KG1 (cell line): Measurements from ENCODE around the gene ZNF91.
"Not testable (repeated sequence)": the region's sequence is repeated elsewhere in the genome, so short reads cannot be mapped to it uniquely, and the experiment has no call there.

Experiments used
- DNase-seq: peaks from one replicate; lab custom pipeline; 2025; lab: John Stamatoyannopoulos, UW

ZNF91 gene

GRCh38 chr19:23395722-23396117 is 449 bp upstream of the ZNF91 start:
- not testable (repeated sequence) for DNase-seq

- no peak for DNase-seq
Observed at GRCh38 chr19:23394511-23394910, 760 bp downstream of the ZNF91 start.

- DNase-seq, result no peak
Observed at GRCh38 chr19:23393121-23393520, 2.1 kb downstream of the ZNF91 start.

GRCh38 chr19:23391236-23391635 is 4.0 kb downstream of the ZNF91 start:
- DNase-seq, result no peak

GRCh38 chr19:23385404-23385803 is 9.9 kb downstream of the ZNF91 start:
- no peak for DNase-seq

GRCh38 chr19:23384858-23385257 is 10.4 kb downstream of the ZNF91 start:
- DNase-seq, result no peak

GRCh38 chr19:23384166-23384565 is 11.1 kb downstream of the ZNF91 start:
- no peak for DNase-seq

- DNase-seq, result no peak
Observed at GRCh38 chr19:23382955-23383354, 12.3 kb downstream of the ZNF91 start.

- no peak for DNase-seq
Observed at GRCh38 chr19:23381114-23381513, 14.2 kb downstream of the ZNF91 start.

GRCh38 chr19:23379671-23380070 is 15.6 kb downstream of the ZNF91 start:
- not testable (repeated sequence) for DNase-seq

GRCh38 chr19:23378948-23379347 is 16.3 kb downstream of the ZNF91 start:
- no peak for DNase-seq

GRCh38 chr19:23377276-23377675 is 18.0 kb downstream of the ZNF91 start:
- no peak for DNase-seq

GRCh38 chr19:23366437-23366836 is 28.8 kb downstream of the ZNF91 start:
- no peak for DNase-seq

GRCh38 chr19:23366031-23366430 is 29.2 kb downstream of the ZNF91 start:
- not testable (repeated sequence) for DNase-seq

- DNase-seq, result no peak
Observed at GRCh38 chr19:23365222-23365621, 30.0 kb downstream of the ZNF91 start.

- DNase-seq, result not testable (repeated sequence)
Observed at GRCh38 chr19:23361843-23362242, 33.4 kb downstream of the ZNF91 start.

- DNase-seq, result no peak
Observed at GRCh38 chr19:23351806-23352205, 43.5 kb downstream of the ZNF91 start.

- no peak for DNase-seq
Observed at GRCh38 chr19:23346696-23347095, 48.6 kb downstream of the ZNF91 start.

- no peak for DNase-seq
Observed at GRCh38 chr19:23345838-23346237, 49.4 kb downstream of the ZNF91 start.

- no peak for DNase-seq
Observed at GRCh38 chr19:23343434-23344010, 51.7 kb downstream of the ZNF91 start.

GRCh38 chr19:23328211-23328610 is 67.1 kb downstream of the ZNF91 start:
- no peak for DNase-seq

GRCh38 chr19:23321953-23322549 is 73.2 kb downstream of the ZNF91 start:
- peak; percentile 10 for DNase-seq

GRCh38 chr19:23321403-23321802 is 73.9 kb downstream of the ZNF91 start:
- not testable (repeated sequence) for DNase-seq

GRCh38 chr19:23319571-23319970 is 75.7 kb downstream of the ZNF91 start:
- DNase-seq, result not testable (repeated sequence)
